ENCODE measurements around the gene ASCC3.
"Not testable (repeated sequence)": the region's sequence is repeated elsewhere in the genome, so short reads cannot be mapped to it uniquely, and the experiment has no call there.

The ASCC3 gene

DNA sequence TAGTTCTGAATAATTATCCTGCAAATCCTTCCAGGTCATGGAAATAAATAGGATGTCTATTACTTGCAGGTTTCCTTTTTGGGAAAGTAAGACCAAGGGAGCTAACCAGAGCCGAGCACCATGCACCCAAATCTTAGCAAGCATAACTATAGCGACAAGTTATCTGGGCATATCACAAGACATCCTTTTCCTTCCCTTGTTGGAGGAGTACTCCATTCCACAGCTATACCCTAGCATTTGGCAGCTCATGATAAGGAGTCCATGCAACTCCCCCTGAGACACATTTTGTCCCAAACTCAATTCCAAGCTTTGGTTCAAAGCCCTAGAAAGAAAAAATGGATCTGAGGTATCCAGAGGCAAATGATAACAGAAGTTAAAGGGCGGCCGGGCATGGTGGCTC lies 16.5 kb upstream of the ASCC3 start:
- H3K4me3 ChIP-seq (ENCODE audit: low read depth, low read length): no peak overlapping the region
- TF ChIP-seq CTCF (IDR thresholded peaks at IDR 0.05; ENCODE audit: borderline replicate concordance, insufficient read depth, low read depth, low read length): no peak

GRCh38 chr6:100893743-100894142 lies 12.6 kb upstream of the ASCC3 start:
- no peak overlapping the region for H3K4me3 ChIP-seq (ENCODE audit: low read depth, low read length)
- no peak for TF ChIP-seq CTCF (IDR thresholded peaks at IDR 0.05; ENCODE audit: borderline replicate concordance, insufficient read depth, low read depth, low read length)

- H3K4me3 ChIP-seq (ENCODE audit: low read depth, low read length): no peak overlapping the region
- TF ChIP-seq CTCF (IDR thresholded peaks at IDR 0.05; ENCODE audit: borderline replicate concordance, insufficient read depth, low read depth, low read length): no peak
These were observed 11.6 kb upstream of the ASCC3 start for GRCh38 chr6:100892693-100893092.

DNA sequence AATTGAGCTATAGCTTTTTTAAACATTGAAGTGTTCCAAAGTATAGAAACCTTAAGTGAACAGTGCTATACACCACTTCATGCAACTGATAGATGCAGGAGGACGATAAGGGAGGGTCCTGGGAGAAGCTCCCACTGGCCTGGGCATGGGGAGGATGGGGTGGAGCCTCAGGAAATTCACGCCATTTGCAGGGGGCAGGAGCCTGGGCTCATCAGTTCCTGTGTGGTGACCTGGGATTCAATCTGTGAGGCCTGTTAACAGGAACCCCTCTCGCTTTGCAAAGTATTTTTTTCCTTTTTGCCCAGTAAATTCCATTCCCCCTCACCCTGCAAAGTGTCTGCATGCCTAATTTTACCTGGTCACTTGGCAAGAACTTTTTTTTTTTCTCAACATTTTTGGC lies 11.0 kb upstream of the ASCC3 start:
- H3K4me3 ChIP-seq (ENCODE audit: low read depth, low read length): no peak overlapping the region
- TF ChIP-seq CTCF (IDR thresholded peaks at IDR 0.05; ENCODE audit: borderline replicate concordance, insufficient read depth, low read depth, low read length): no peak

DNA sequence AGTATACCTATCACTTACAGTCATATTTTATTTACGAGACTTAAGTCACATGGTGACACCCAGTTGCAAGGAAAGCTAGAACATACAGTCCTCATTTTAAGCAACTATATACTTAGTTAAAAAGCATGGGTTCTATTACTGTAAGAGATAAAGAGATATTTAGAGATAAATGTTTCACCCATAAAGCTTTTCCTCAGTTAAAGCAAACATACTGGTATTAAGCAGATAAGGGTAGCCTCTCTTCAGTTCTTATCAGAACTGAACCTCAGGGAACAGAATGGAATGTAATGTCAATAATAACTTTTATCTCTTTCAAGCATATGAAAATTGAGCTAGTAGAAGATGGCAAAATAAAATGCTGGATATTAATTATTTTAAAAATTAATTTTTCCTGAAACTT lies 9.9 kb upstream of the ASCC3 start:
- no peak overlapping the region for H3K4me3 ChIP-seq (ENCODE audit: low read depth, low read length)
- no peak for TF ChIP-seq CTCF (IDR thresholded peaks at IDR 0.05; ENCODE audit: borderline replicate concordance, insufficient read depth, low read depth, low read length)

- H3K4me3 ChIP-seq (ENCODE audit: low read depth, low read length): not testable (repeated sequence)
These were observed 9.5 kb upstream of the ASCC3 start for GRCh38 chr6:100890646-100891045.

DNA sequence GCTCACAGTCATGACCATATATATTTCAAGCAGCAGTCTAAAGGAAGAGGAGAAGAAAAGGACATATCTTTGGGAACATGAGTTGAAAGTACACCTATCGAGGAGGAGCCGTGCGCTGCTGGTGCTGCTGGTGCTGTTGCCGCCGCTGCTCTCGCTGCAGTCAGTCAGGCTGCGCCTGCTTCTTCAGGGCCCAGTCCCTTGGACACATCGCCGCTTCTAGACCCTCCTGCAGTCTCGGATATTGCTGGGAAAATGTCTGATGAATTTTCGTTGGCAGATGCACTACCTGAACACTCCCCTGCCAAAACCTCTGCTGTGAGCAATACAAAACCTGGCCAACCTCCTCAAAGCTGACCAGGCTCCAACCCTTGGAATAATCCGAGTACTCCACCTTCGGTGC lies 8.2 kb upstream of the ASCC3 start:
- TF ChIP-seq CTCF (IDR thresholded peaks at IDR 0.05; ENCODE audit: borderline replicate concordance, insufficient read depth, low read depth, low read length): no peak
- H3K4me3 ChIP-seq (ENCODE audit: low read depth, low read length): no peak overlapping the region

DNA sequence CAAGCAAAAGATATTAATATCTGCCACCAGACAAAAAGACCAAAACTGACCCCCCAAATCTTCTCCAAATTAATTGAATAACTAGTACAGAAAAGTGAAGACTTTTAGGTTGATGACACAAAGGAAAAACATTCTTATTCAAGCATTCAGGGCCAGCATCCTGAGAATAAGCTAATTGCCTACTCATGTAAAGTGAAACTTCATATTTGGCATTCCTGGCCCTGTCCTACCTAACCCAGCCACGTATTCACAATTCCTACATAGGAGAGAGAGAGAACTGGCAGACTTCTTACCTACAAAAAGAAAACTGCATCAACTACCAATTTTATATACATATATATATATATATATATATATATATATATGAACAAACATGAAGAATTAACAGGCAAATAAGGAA lies 4.9 kb upstream of the ASCC3 start:
- no peak overlapping the region for H3K4me3 ChIP-seq (ENCODE audit: low read depth, low read length)
- TF ChIP-seq CTCF (IDR thresholded peaks at IDR 0.05; ENCODE audit: borderline replicate concordance, insufficient read depth, low read depth, low read length): no peak

Measured in GM12875 (cell line).